GM23248 (cell line): ENCODE measurements around the gene NSUN7. TPM values are rescaled to one million over a fixed set of nuclear protein-coding genes. Genes with fewer than 3 reads are reported as not detected.

ENCODE experiments used
- DNase-seq: peaks from one replicate; pipeline ENCODE4 v3.0.0-alpha.2; 2015
- H2AFZ ChIP-seq: fragments of 200-600 bp; sonication (generic); 2 replicates; pipeline ENCODE4 v1.6.1; 2016; ENCODE audit warnings: antibody characterized with exemption
- H3F3A ChIP-seq: fragments of 200-600 bp; sonication (generic); 2 replicates; pipeline ENCODE4 v1.6.1; 2016; ENCODE audit warnings: mild to moderate bottlenecking, antibody characterized with exemption, mixed run types; ENCODE audit not compliant: insufficient read depth
- H3K27ac ChIP-seq: fragments of 200-600 bp; sonication (generic); 2 replicates; pipeline ENCODE4 v1.5.1; 2016; ENCODE audit warnings: mild to moderate bottlenecking
- H3K27me3 ChIP-seq: fragments of 200-600 bp; sonication (generic); replicated peaks from 2 replicates; pipeline ENCODE4 v1.6.1; 2016; ENCODE audit warnings: mild to moderate bottlenecking; ENCODE audit not compliant: insufficient read depth
- H3K36me3 ChIP-seq: fragments of 200-600 bp; sonication (generic); 2 replicates; pipeline ENCODE4 v1.6.1; 2016; ENCODE audit warnings: low read depth, mild to moderate bottlenecking
- H3K4me1 ChIP-seq: fragments of 200-600 bp; sonication (generic); 2 replicates; pipeline ENCODE4 v1.6.1; 2016; ENCODE audit warnings: mild to moderate bottlenecking; ENCODE audit not compliant: insufficient read depth
- H3K4me2 ChIP-seq: fragments of 200-600 bp; sonication (generic); one replicate; pipeline ENCODE4 v1.6.1; 2016; ENCODE audit warnings: mild to moderate bottlenecking; ENCODE audit not compliant: unreplicated experiment
- H3K4me3 ChIP-seq: fragments of 200-600 bp; sonication (generic); 2 replicates; pipeline ENCODE4 v1.5.1; 2016; ENCODE audit warnings: mild to moderate bottlenecking
- H3K79me2 ChIP-seq: fragments of 200-600 bp; sonication (generic); 2 replicates; pipeline ENCODE4 v1.6.1; 2016; ENCODE audit warnings: mild to moderate bottlenecking; ENCODE audit not compliant: insufficient read depth
- H3K9ac ChIP-seq: fragments of 200-600 bp; sonication (generic); 2 replicates; pipeline ENCODE4 v1.6.1; 2016; ENCODE audit warnings: mild to moderate bottlenecking
- H3K9me2 ChIP-seq: fragments of 200-600 bp; sonication (generic); 2 replicates; pipeline ENCODE4 v1.6.1; 2016; ENCODE audit warnings: mixed run types, mild to moderate bottlenecking, moderate library complexity; ENCODE audit not compliant: insufficient read depth
- H3K9me3 ChIP-seq: fragments of 200-600 bp; sonication (generic); one replicate; pipeline ENCODE4 v1.6.1; 2017; ENCODE audit warnings: low read depth
- H4K20me1 ChIP-seq: fragments of 200-600 bp; sonication (generic); 2 replicates; pipeline ENCODE4 v1.6.0; 2016; ENCODE audit not compliant: insufficient read depth
- EZH2 ChIP-seq: fragments of 200-600 bp; sonication (generic); IDR thresholded peaks from 2 replicates; pipeline ENCODE4 v1.6.1; 2018; ENCODE audit warnings: antibody characterized with exemption, mild to moderate bottlenecking; ENCODE audit not compliant: insufficient read depth, poor library complexity, severe bottlenecking
- EZH2phosphoT487 ChIP-seq: fragments of 200-600 bp; sonication (generic); IDR thresholded peaks from 2 replicates; pipeline ENCODE4 v1.6.1; 2018; ENCODE audit warnings: antibody characterized with exemption, moderate library complexity, mild to moderate bottlenecking, low read depth; ENCODE audit not compliant: insufficient read depth
- WGBS, 2 experiments: methylation state at CpG; one replicate each; pipeline ENCODE4 v1.1.6; 2015 to 2017; ENCODE audit warnings: low lambda C conversion rate in 2 of 2, low coverage in 1 of 2; ENCODE audit errors: missing lambda C conversion rate in 2 of 2; 5-methylcytosine and 5-hydroxymethylcytosine counted together
- in situ Hi-C: fragments of 300-500 bp; cut with MboI; formaldehyde crosslinking; loops from 2 replicates; pipeline ENCODE4 v1.15.0; 2020
- polyA plus RNA-seq: library from polyadenylated mRNA; unstranded; fragments of >200 nt; fragmentation: Nextera tagmentation; extraction: Ambion mirVana; gene quantifications from 2 replicates; pipeline ENCODE4 v1.2.1, GENCODE V29; 2016
- total RNA-seq: library from RNA; depleted of rRNA; stranded (reverse); fragments of >200 nt; shearing (Covaris generic); gene quantifications from 2 replicates; pipeline ENCODE4 v1.2.3, GENCODE V29; 2014

NSUN7 gene
- total and polyA plus RNA-seq, 2 experiments from 2014 or later: 0.05 TPM; not detected in 1

GRCh38 chr4:40842318-40842717 is 92.6 kb downstream of the NSUN7 start:
- Histone ChIP-seq H3K9ac (no peak overlapping the region), H3K79me2 (no peaks in the 10 kb centered on the region), H3K9me2 (no peaks in the 10 kb centered on the region), H3K4me1 (peaks cover 3% of the 10 kb centered on the region; the same call in 1 of the 2 replicates), H3K4me2 (no peak overlapping the region), H3K36me3 (no peaks in the 10 kb centered on the region), H3K27ac (no peak overlapping the region), H4K20me1 (no peaks in the 10 kb centered on the region), H3K27me3 (no peaks in the 10 kb centered on the region), H3K4me3 (no peak overlapping the region), H3K9me3 (no peaks in the 10 kb centered on the region), H3F3A (no peaks in the 10 kb centered on the region), H2AFZ (no peak overlapping the region)
- no peak for TF ChIP-seq EZH2
- no peak for TF ChIP-seq EZH2phosphoT487
- in situ Hi-C loops: no loop called here
- WGBS, 2 experiments: 97 to 98% methylated on average over 12 to 13 of the region's 13 CpGs
- no peak for DNase-seq

GRCh38 chr4:40842725-40843423 is 93.1 kb downstream of the NSUN7 start:
- WGBS, 2 experiments: 94 to 95% methylated on average over 14 of the region's 14 CpGs

GRCh38 chr4:40843696-40844095 is 93.9 kb downstream of the NSUN7 start:
- DNase-seq: no peak
- in situ Hi-C loops: no loop called here
- Histone ChIP-seq H3K27ac (no peak overlapping the region), H3K9me2 (no peaks in the 10 kb centered on the region), H4K20me1 (no peaks in the 10 kb centered on the region), H3K79me2 (no peaks in the 10 kb centered on the region), H3K36me3 (no peaks in the 10 kb centered on the region), H3K9ac (no peak overlapping the region), H3K27me3 (no peaks in the 10 kb centered on the region), H3K4me1 (peaks cover 3% of the 10 kb centered on the region; the same call in 1 of the 2 replicates), H3K9me3 (no peaks in the 10 kb centered on the region), H3K4me3 (no peak overlapping the region), H3K4me2 (no peak overlapping the region), H2AFZ (no peak overlapping the region), H3F3A (no peaks in the 10 kb centered on the region)
- 78 to 92% methylated on average over 1 of the region's 1 CpG for WGBS, 2 experiments
- TF ChIP-seq EZH2phosphoT487 (no peak), EZH2 (no peak)

More at GRCh38 chr4:40842725-40843423, 93.1 kb downstream of the NSUN7 start:
- Histone ChIP-seq H4K20me1 (no peaks in the 10 kb centered on the region), H3K27me3 (no peaks in the 10 kb centered on the region), H3K4me1 (peaks cover 3% of the 10 kb centered on the region; the same call in 1 of the 2 replicates), H3K9ac (no peak overlapping the region), H3K9me2 (no peaks in the 10 kb centered on the region), H3K79me2 (no peaks in the 10 kb centered on the region), H3K4me2 (no peak overlapping the region), H3K9me3 (no peaks in the 10 kb centered on the region), H3K36me3 (no peaks in the 10 kb centered on the region), H3F3A (no peaks in the 10 kb centered on the region), H3K27ac (no peak overlapping the region), H3K4me3 (no peak overlapping the region), H2AFZ (no peak overlapping the region)
- no peak for DNase-seq
- in situ Hi-C loops: no loop called here
- TF ChIP-seq EZH2: no peak
- TF ChIP-seq EZH2phosphoT487: no peak

GRCh38 chr4:40844261-40844660 is 94.5 kb downstream of the NSUN7 start:
- 80 to 81% methylated on average over 6 of the region's 6 CpGs for WGBS, 2 experiments
- H3K79me2 ChIP-seq: no peaks in the 10 kb centered on the region
- TF ChIP-seq EZH2 (no peak), EZH2phosphoT487 (no peak)
- peaks cover 3% of the 10 kb centered on the region; the same call in 1 of the 2 replicates for H3K4me1 ChIP-seq
- H4K20me1 ChIP-seq: no peaks in the 10 kb centered on the region
- H3K4me2 ChIP-seq: no peak overlapping the region
- H2AFZ ChIP-seq: no peak overlapping the region
- H3K9me2 ChIP-seq: no peaks in the 10 kb centered on the region
- H3K4me3 ChIP-seq: no peak overlapping the region
- no peaks in the 10 kb centered on the region for H3K36me3 ChIP-seq
- H3K27ac ChIP-seq: no peak overlapping the region
- in situ Hi-C loops: no loop called here
- no peaks in the 10 kb centered on the region for H3K27me3 ChIP-seq
- DNase-seq: no peak
- H3K9me3 ChIP-seq: no peaks in the 10 kb centered on the region
- H3K9ac ChIP-seq: no peak overlapping the region
- no peaks in the 10 kb centered on the region for H3F3A ChIP-seq
